CD1c-positive myeloid dendritic cell (primary cell): ENCODE results near the gene TMEM50A.
"Not testable (repeated sequence)": the region's sequence is repeated elsewhere in the genome, so short reads cannot be mapped to it uniquely, and the experiment has no call there.

Experiments
- DNase-seq: peaks from one replicate; pipeline ENCODE4 v3.0.0-alpha.2; 2016; ENCODE audit errors: extremely low spot score

The TMEM50A gene

DNA sequence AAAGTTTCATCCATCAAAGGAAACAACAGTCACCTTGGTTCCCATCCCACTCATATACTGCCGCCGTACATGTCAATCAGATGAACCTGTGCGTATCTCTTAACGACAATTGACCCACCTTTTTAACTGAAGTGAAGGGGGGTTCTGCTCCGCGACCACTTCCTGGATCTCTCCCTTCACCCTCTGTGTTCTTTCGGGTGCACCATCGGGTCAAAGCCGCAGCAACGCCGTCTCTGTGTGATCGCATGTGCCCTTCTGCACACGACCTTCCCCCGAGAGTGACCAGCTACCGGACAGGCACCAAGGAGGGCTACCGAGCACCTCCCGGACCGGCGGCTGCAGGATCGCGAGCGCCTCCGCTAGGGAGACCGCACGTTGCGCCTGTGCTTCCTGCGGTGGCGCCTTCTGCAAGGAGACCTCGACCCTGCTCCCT lies 1.2 kb upstream of the TMEM50A start:
- not testable (repeated sequence) for DNase-seq

DNA sequence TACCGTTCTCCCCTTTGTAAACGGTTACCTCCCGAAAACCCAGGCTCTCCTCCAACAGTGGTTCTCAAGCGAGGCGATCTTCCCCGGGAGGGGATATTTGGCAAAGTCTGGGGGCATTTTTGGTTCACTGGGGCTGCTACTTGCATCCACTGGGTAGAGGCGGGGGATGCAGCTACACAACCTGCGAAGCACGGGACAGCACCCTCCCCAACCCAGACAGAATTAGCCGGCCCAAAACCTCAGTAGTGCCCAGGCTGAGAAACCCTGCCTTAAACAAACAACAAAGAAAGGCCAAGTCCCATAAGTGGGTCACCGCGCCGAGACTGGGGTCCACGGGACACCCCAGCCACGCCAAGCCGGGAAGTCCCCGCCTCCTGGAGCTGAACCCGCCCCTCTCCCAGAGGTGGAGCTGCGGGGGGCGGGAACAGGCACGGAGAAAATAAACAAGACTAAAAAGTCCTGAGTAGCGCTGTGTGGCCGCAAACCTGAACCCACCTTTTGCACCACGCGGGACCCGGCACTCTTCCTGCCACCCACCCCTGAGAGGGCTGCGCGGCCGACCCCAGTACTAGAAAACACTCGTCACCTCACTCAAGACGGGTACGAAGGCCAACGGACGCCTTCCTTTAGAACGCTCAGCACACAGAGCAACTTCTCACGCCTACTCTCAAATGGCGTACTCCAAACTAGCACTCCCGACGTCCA lies 499 bp upstream of the TMEM50A start:
- DNase-seq: not testable (repeated sequence)

GRCh38 chr1:25338986-25339385 lies 852 bp downstream of the TMEM50A start:
- no peak for DNase-seq

DNA sequence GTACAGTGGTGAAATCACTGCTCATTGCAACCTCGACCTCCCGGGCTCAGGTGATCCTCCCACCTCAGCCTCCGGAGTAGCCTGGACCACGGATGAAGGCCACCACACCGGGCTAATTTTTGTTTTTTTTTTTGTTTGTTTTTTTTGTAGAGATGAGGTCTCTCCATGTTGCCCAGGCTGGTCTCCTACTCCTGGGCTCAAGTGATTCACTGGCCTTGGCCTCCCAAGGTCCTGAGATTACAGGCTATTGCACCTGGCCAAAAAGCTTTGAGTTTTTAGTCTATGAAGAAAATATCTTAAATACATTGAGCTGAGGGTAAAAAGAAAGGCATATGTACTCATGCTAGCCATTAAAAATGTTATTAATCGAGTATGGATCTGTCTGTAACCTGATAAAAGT lies 3.6 kb downstream of the TMEM50A start:
- no peak for DNase-seq

- DNase-seq: no peak
These were observed 4.7 kb downstream of the TMEM50A start for GRCh38 chr1:25342846-25343245.

DNA sequence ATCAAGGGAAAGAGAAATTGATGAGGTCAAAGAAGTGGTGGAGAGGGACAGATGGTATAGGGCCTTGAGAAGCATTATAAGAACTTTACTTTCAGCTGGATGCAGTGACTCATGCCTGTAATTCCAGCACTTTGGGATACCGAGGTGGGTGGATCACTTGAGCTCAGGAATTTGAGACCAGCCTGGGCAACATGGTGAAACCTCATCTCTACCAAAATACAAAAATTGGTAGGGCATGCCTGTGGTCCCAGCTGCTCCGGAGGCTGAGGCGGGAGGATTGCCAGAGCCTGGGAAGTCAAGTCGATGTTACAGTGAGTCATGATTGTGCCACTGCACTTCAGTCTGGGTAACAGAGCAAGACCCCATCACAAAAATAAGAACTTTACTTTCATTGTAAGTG lies 5.7 kb downstream of the TMEM50A start:
- no peak for DNase-seq

GRCh38 chr1:25347556-25347955 lies 9.4 kb downstream of the TMEM50A start:
- no peak for DNase-seq

- DNase-seq: no peak
These were observed 11.5 kb downstream of the TMEM50A start for GRCh38 chr1:25349606-25350005.

GRCh38 chr1:25355841-25356395 lies 17.8 kb downstream of the TMEM50A start:
- DNase-seq: no peak

DNA sequence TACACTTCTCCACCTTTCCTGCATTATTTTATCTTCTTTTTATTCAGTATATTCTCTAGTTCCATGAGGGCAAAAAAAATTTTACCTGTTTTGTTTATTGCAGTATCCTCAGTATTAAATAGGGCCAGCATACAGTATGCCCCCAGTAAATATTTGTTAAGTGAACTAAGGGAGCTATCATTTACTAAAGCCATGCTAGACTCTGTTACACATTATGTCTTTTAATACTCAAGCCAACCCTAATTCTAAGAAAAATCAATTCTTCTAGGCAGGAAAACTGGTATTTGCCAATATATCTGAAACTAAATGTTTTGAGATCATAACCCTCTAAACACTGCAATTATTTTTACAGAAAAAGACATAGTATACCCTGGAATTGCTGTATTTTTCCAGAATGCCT lies 18.3 kb downstream of the TMEM50A start:
- DNase-seq: no peak

GRCh38 chr1:25356848-25357247 lies 18.7 kb downstream of the TMEM50A start:
- no peak for DNase-seq

DNA sequence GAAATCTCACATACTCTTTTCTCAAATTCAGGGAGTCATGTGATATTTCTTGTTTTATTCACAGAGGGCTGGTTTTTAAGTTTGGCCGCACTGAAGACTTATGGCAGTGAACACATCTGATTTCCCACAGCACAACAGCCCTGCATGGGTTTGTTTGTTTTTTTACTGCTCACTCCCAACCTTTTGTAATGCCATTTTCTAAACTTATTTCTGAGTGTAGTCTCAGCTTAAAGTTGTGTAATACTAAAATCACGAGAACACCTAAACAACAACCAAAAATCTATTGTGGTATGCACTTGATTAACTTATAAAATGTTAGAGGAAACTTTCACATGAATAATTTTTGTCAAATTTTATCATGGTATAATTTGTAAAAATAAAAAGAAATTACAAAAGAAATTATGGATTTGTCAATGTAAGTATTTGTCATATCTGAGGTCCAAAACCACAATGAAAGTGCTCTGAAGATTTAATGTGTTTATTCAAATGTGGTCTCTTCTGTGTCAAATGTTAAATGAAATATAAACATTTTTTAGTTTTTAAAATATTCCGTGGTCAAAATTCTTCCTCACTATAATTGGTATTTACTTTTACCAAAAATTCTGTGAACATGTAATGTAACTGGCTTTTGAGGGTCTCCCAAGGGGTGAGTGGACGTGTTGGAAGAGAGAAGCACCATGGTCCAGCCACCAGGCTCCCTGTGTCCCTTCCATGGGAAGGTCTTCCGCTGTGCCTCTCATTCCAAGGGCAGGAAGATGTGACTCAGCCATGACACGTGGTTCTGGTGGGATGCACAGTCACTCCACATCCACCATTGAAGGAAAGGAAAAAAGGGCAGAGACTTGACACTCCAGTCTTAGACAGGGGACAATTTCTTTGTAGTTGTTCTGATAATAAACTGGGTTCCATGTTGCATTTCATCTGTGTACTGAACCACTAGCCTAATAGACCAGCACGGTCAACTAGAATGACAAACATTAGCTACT lies 22.8 kb downstream of the TMEM50A start:
- no peak for DNase-seq

GRCh38 chr1:25361901-25362300 lies 23.8 kb downstream of the TMEM50A start:
- DNase-seq: no peak

GRCh38 chr1:25362634-25363559 lies 24.8 kb downstream of the TMEM50A start:
- not testable (repeated sequence) for DNase-seq

GRCh38 chr1:25369241-25369640 lies 31.1 kb downstream of the TMEM50A start:
- DNase-seq: no peak

DNA sequence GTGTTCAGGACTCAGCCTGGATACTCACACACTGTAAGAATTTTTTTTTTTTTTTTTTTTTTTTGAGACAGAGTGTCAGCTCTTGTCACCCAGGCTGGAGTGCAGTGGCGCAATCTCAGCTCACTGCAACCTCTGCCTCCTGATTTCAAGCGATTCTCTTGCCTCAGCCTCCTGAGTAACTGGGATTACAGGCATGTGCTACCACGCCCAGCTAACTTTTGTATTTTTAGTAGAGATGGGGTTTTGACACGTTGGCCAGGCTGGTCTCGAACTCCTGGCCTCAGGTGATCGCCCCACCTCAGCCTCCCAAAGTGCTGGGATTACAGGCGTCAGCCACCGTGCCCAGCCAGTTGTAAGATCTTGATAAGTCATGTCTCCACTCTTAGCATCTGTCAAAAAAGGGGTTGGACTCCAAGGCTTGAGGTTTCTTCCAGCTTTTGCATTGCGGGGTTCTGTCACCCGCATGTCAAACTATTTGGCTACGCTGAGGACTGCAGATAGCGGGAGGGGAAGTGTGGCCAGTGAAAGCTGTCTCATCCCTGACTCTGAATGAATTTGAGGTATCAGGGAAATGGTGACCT lies 31.6 kb downstream of the TMEM50A start:
- DNase-seq: not testable (repeated sequence)

DNA sequence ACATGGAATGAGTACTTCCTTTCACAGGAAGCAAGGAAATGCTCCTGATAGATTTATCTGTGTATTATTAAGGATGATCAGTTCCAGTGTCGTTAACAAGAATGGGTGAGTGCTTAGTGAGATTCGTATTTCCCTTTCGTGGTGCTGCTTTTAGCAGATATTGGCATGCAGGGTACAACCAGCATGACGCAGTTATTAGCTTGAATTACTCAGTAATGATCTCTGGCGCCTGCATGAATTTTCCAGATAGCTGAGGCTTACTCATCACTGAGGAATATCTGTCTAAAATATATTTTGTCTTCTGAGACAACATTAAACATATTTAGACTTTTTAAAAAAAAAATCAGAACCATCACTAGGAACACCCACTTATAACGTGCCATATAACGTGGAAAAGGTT lies 33.6 kb downstream of the TMEM50A start:
- DNase-seq: not testable (repeated sequence)

- not testable (repeated sequence) for DNase-seq
These were observed 40.2 kb downstream of the TMEM50A start for GRCh38 chr1:25378367-25378766.

- not testable (repeated sequence) for DNase-seq
These were observed 44.4 kb downstream of the TMEM50A start for GRCh38 chr1:25382543-25382942.

GRCh38 chr1:25383090-25383489 lies 45.0 kb downstream of the TMEM50A start:
- peak; percentile 20 for DNase-seq

GRCh38 chr1:25383875-25384274 lies 45.7 kb downstream of the TMEM50A start:
- not testable (repeated sequence) for DNase-seq
